ENCODE data around the gene CAPZA2. TPM values are rescaled to one million over a fixed set of nuclear protein-coding genes. Genes with fewer than 3 reads are reported as not detected.
A peak's percentile ranks its signal among the peaks of the same experiment; 100 is the strongest.
"Not testable (repeated sequence)": the region's sequence is repeated elsewhere in the genome, so short reads cannot be mapped to it uniquely, and the experiment has no call there.

Gene CAPZA2
- 324 TPM for total RNA-seq

- DNase-seq = peak; percentile 97
Measured at GRCh38 chr7:116862234-116862950, at the start of gene CAPZA2. TSS of gene CAPZA2 (plus strand) at chr7:116862587. CDS start at chr7:116862612, 25 bp downstream.

GRCh38 chr7:116812860-116813259 lies 49.5 kb upstream of the CAPZA2 start:
- no peak for DNase-seq

GRCh38 chr7:116813371-116813770 lies 49.0 kb upstream of the CAPZA2 start:
- not testable (repeated sequence) for DNase-seq

GRCh38 chr7:116815041-116815440 lies 47.3 kb upstream of the CAPZA2 start:
- no peak for DNase-seq

GRCh38 chr7:116820149-116820548 lies 42.2 kb upstream of the CAPZA2 start:
- no peak for DNase-seq

GRCh38 chr7:116821647-116822046 lies 40.7 kb upstream of the CAPZA2 start:
- not testable (repeated sequence) for DNase-seq

GRCh38 chr7:116824449-116824848 lies 37.9 kb upstream of the CAPZA2 start:
- DNase-seq = no peak

GRCh38 chr7:116828281-116828680 lies 34.1 kb upstream of the CAPZA2 start:
- DNase-seq = no peak

GRCh38 chr7:116829041-116829440 lies 33.3 kb upstream of the CAPZA2 start:
- no peak for DNase-seq

- DNase-seq = no peak
Measured at GRCh38 chr7:116829493-116829892, 32.9 kb upstream of the CAPZA2 start.

GRCh38 chr7:116832692-116833091 lies 29.7 kb upstream of the CAPZA2 start:
- DNase-seq = no peak

GRCh38 chr7:116834815-116835504 lies 27.4 kb upstream of the CAPZA2 start:
- peak; percentile 21 for DNase-seq

- no peak for DNase-seq
Measured at GRCh38 chr7:116836048-116836447, 26.3 kb upstream of the CAPZA2 start.

- DNase-seq = no peak
Measured at GRCh38 chr7:116836911-116837310, 25.5 kb upstream of the CAPZA2 start.

GRCh38 chr7:116837586-116837985 lies 24.8 kb upstream of the CAPZA2 start:
- DNase-seq = no peak

GRCh38 chr7:116840256-116840655 lies 22.1 kb upstream of the CAPZA2 start:
- no peak for DNase-seq

GRCh38 chr7:116842371-116842770 lies 20.0 kb upstream of the CAPZA2 start:
- no peak for DNase-seq

- no peak for DNase-seq
Measured at GRCh38 chr7:116843378-116843777, 19.0 kb upstream of the CAPZA2 start.

GRCh38 chr7:116851175-116851574 lies 11.2 kb upstream of the CAPZA2 start:
- no peak for DNase-seq

GRCh38 chr7:116851671-116852070 lies 10.7 kb upstream of the CAPZA2 start:
- DNase-seq = no peak

- DNase-seq = no peak
Measured at GRCh38 chr7:116854132-116854531, 8.3 kb upstream of the CAPZA2 start.

GRCh38 chr7:116857052-116857451 lies 5.3 kb upstream of the CAPZA2 start:
- DNase-seq = no peak

GRCh38 chr7:116859323-116859722 lies 3.1 kb upstream of the CAPZA2 start:
- DNase-seq = no peak

- DNase-seq = no peak
Measured at GRCh38 chr7:116861717-116862116, 670 bp upstream of the CAPZA2 start.
